Vagina (tissue), 2 donors: Measurements from ENCODE around the gene CDCA7L. TPM values are rescaled to one million over a fixed set of nuclear protein-coding genes. Genes with fewer than 3 reads are reported as not detected.

Source experiments
- DNase-seq, 2 donors: peaks; one replicate each; pipeline ENCODE4 v3.0.0-alpha.2; 2017; ENCODE audit errors: extremely low spot score in 2 of 2
- H3K27ac ChIP-seq: fragments of 200-600 bp; sonication (generic); one replicate; pipeline ENCODE4 v1.5.1; 2019
- H3K27me3 ChIP-seq: fragments of 200-600 bp; sonication (generic); one replicate; pipeline ENCODE4 v1.5.1; 2019
- H3K36me3 ChIP-seq, 2 donors: fragments of 200-600 bp; sonication (generic); one replicate each; pipeline ENCODE4 v1.5.1; 2017 to 2019
- H3K4me1 ChIP-seq: fragments of 200-600 bp; sonication (generic); one replicate; pipeline ENCODE4 v1.5.1; 2019
- H3K4me3 ChIP-seq, 2 donors: fragments of 200-600 bp; sonication (generic); 1 replicate in 1 of 2; 2 replicates in 1 of 2; pipeline ENCODE4 v1.5.1; 2016 to 2019
- H3K9me3 ChIP-seq: fragments of 200-600 bp; sonication (generic); one replicate; pipeline ENCODE4 v1.5.1; 2019
- POLR2A ChIP-seq, 2 donors: fragments of 450-650 bp; IDR thresholded peaks; one replicate each; pipeline ENCODE4 v1.6.1; 2017; ENCODE audit warnings: antibody characterized with exemption in 2 of 2, mild to moderate bottlenecking in 2 of 2, moderate library complexity in 2 of 2
- POLR2AphosphoS5 ChIP-seq, 2 donors: sonication (generic); formaldehyde crosslinking; IDR thresholded peaks; one replicate each; pipeline ENCODE4 v1.9.0; 2017; ENCODE audit warnings: antibody characterized with exemption in 2 of 2, mild to moderate bottlenecking in 2 of 2, low read depth in 1 of 2; ENCODE audit not compliant: insufficient read depth in 1 of 2
- intact Hi-C: fragments of 100-400 bp; cut with DNase I; formaldehyde crosslinking; loops from one replicate; pipeline ENCODE4 v1.15.1; 2023
- total RNA-seq: library from RNA; depleted of rRNA; stranded (reverse); fragments of >200 nt; gene quantifications from one replicate; pipeline ENCODE4 v1.2.3, GENCODE V29; 2016
- TF ChIP-seq, protein P1 (sequence below), 3 experiments: fragments of 450-650 bp in 2 of 3; fragments of 200-600 bp in 1 of 3; sonication (generic) in 1 of 3; IDR thresholded peaks; one replicate each; pipeline ENCODE4 v1.5.1; 2017 to 2019; ENCODE audit warnings: antibody characterized with exemption in 3 of 3, mild to moderate bottlenecking in 2 of 3, moderate library complexity in 2 of 3

The CDCA7L gene
- total RNA-seq, 1 donor from 2014 or later = 44.0 TPM

GRCh38 chr7:21947056-21947455 is 1.4 kb upstream of the CDCA7L start:
- no peak for DNase-seq
- intact Hi-C loops = no loop called here
- Histone ChIP-seq H3K27ac (no peak overlapping the region), H3K36me3 (no peaks in the 10 kb centered on the region), H3K27me3 (no peaks in the 10 kb centered on the region), H3K9me3 (no peaks in the 10 kb centered on the region), H3K4me3 (no peak overlapping the region), H3K4me1 (peaks cover 27% of the 10 kb centered on the region)
- TF ChIP-seq POLR2AphosphoS5 (IDR thresholded peaks at IDR 0.05; ENCODE audit: insufficient read depth in 1 of 2, low read depth in 1 of 2) = no peak

DNA sequence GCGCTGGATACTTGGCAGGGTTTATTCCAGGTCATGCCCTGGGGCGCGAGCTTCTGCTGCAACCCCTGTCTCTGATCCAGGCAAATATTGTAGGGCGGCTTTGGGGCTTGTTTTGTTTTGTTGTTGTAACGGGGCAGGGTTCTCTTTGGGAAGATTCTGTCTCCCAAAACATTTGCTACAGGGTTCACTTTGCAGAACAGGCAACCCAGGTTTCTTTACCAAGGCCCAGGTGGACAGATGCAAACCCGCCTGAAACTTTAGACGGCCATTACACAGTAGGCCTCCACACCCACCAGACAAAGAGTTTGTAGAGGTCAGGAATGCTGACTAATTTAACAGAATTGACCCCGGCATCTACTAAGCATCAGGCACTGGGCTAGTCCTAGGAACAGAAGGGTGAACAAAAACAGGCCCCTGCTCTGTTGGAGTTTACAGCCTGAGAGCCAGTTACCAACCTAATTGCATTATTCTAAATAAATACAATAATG is 567 bp upstream of the CDCA7L start:
- H3K36me3 ChIP-seq = no peaks in the 10 kb centered on the region
- TF ChIP-seq POLR2A (IDR thresholded peaks at IDR 0.05) = no peak
- H3K27me3 ChIP-seq = no peaks in the 10 kb centered on the region
- H3K4me1 ChIP-seq = peaks cover 32% of the 10 kb centered on the region
- intact Hi-C loops = no loop called here
- peak overlapping the region; percentile 77 for H3K27ac ChIP-seq
- DNase-seq = no peak
- H3K9me3 ChIP-seq = no peaks in the 10 kb centered on the region
- H3K4me3 ChIP-seq = peak overlapping the region; percentile 67 to 75

- no peaks in the 10 kb centered on the region for H3K27me3 ChIP-seq
- peaks cover 41% of the 10 kb centered on the region for H3K4me1 ChIP-seq
- H3K9me3 ChIP-seq = no peaks in the 10 kb centered on the region
- no peaks in the 10 kb centered on the region for H3K36me3 ChIP-seq
- H3K27ac ChIP-seq = peak overlapping the region; percentile 77
- H3K4me3 ChIP-seq = peak overlapping the region; percentile 67 to 75
- no peak for DNase-seq
- intact Hi-C loops = no loop called here
- TF ChIP-seq, protein P1, sequence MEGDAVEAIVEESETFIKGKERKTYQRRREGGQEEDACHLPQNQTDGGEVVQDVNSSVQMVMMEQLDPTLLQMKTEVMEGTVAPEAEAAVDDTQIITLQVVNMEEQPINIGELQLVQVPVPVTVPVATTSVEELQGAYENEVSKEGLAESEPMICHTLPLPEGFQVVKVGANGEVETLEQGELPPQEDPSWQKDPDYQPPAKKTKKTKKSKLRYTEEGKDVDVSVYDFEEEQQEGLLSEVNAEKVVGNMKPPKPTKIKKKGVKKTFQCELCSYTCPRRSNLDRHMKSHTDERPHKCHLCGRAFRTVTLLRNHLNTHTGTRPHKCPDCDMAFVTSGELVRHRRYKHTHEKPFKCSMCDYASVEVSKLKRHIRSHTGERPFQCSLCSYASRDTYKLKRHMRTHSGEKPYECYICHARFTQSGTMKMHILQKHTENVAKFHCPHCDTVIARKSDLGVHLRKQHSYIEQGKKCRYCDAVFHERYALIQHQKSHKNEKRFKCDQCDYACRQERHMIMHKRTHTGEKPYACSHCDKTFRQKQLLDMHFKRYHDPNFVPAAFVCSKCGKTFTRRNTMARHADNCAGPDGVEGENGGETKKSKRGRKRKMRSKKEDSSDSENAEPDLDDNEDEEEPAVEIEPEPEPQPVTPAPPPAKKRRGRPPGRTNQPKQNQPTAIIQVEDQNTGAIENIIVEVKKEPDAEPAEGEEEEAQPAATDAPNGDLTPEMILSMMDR (IDR thresholded peaks at IDR 0.05) = no peak
- no peak for TF ChIP-seq POLR2A (IDR thresholded peaks at IDR 0.05)
- TF ChIP-seq POLR2AphosphoS5 (IDR thresholded peaks at IDR 0.05; ENCODE audit: insufficient read depth in 1 of 2, low read depth in 1 of 2) = no peak
These were observed 864 bp downstream of the CDCA7L start for GRCh38 chr7:21944616-21945453.

DNA sequence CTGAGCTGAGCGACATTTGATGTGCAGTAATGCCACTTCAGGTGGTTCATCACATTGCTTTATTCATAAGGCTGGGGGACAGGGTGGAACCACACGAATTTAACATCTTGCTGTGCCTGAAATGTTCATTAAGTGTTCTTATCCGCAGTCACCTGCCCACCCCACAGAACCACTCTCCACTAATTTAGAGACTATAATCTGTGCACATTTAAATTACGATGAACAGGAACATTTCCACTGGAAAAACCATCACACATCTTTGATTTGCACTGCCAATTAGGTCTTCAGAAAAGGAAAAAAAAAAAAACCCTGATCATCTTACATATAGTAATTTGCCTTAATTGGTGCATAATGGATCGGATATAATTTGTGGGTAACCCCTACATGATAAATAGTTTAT is 2.3 kb downstream of the CDCA7L start:
- H3K27ac ChIP-seq = no peak overlapping the region
- intact Hi-C loops = no loop called here
- H3K4me1 ChIP-seq = peaks cover 41% of the 10 kb centered on the region
- TF ChIP-seq, protein P1 (IDR thresholded peaks at IDR 0.05) = no peak
- no peak for TF ChIP-seq POLR2AphosphoS5 (IDR thresholded peaks at IDR 0.05; ENCODE audit: insufficient read depth in 1 of 2, low read depth in 1 of 2)
- TF ChIP-seq POLR2A (IDR thresholded peaks at IDR 0.05) = no peak
- H3K4me3 ChIP-seq = no peak overlapping the region
- no peak for DNase-seq
- no peaks in the 10 kb centered on the region for H3K9me3 ChIP-seq
- no peaks in the 10 kb centered on the region for H3K27me3 ChIP-seq
- H3K36me3 ChIP-seq = no peaks in the 10 kb centered on the region

GRCh38 chr7:21942955-21943354 is 2.7 kb downstream of the CDCA7L start:
- Histone ChIP-seq H3K4me3 (no peak overlapping the region), H3K27me3 (no peaks in the 10 kb centered on the region), H3K36me3 (no peaks in the 10 kb centered on the region), H3K4me1 (peaks cover 41% of the 10 kb centered on the region), H3K27ac (no peak overlapping the region), H3K9me3 (no peaks in the 10 kb centered on the region)
- DNase-seq = no peak
- intact Hi-C loops = no loop called here
- TF ChIP-seq POLR2AphosphoS5 (IDR thresholded peaks at IDR 0.05; ENCODE audit: insufficient read depth in 1 of 2, low read depth in 1 of 2) (no peak), POLR2A (IDR thresholded peaks at IDR 0.05) (no peak)
- TF ChIP-seq, protein P1 (IDR thresholded peaks at IDR 0.05) = no peak

GRCh38 chr7:21941611-21942141 is 4.0 kb downstream of the CDCA7L start:
- TF ChIP-seq, protein P1 (IDR thresholded peaks at IDR 0.05) = no peak
- no peak for TF ChIP-seq POLR2AphosphoS5 (IDR thresholded peaks at IDR 0.05; ENCODE audit: insufficient read depth in 1 of 2, low read depth in 1 of 2)
- no peak for TF ChIP-seq POLR2A (IDR thresholded peaks at IDR 0.05)
- no peaks in the 10 kb centered on the region for H3K27me3 ChIP-seq
- H3K27ac ChIP-seq = no peak overlapping the region
- peaks cover 41% of the 10 kb centered on the region for H3K4me1 ChIP-seq
- no peak for DNase-seq
- H3K4me3 ChIP-seq = no peak overlapping the region
- H3K9me3 ChIP-seq = no peaks in the 10 kb centered on the region
- no peaks in the 10 kb centered on the region for H3K36me3 ChIP-seq
- intact Hi-C loops = no loop called here
